GM19351 (cell line): Measurements from ENCODE around the gene PRKG1.
"Not testable (repeated sequence)": the region's sequence is repeated elsewhere in the genome, so short reads cannot be mapped to it uniquely, and the experiment has no call there.

ENCODE experiments used
- ATAC-seq: cut with Tn5 transposase; IDR thresholded peaks from one replicate; pipeline ENCODE4 v1.9.1; 2021; ENCODE audit warnings: mild to moderate bottlenecking, moderate library complexity; ENCODE audit not compliant: unreplicated experiment

PRKG1 gene

DNA sequence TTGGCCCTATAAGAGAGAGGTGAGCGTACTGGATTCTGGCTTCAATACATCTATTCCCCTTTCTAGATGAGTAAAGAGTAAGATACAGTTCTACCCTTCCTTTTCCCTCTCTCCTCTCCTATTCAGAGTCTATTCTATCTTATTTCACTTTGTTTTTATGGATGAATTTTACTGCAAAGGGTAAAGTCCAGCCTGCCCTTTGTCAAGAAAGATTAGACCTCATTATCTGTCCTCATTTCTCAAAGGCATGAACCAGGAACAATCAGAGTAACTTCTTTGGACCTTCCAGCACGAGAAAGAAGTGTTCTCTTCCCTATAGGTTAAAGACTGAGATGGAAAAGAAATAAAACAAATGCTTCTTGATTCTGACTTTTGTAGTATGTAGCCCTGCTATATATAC lies 239.0 kb downstream of the PRKG1 start:
- ATAC-seq: no peak

GRCh38 chr10:51313773-51314478 lies 239.6 kb downstream of the PRKG1 start:
- ATAC-seq: no peak

GRCh38 chr10:51314481-51314880 lies 240.2 kb downstream of the PRKG1 start:
- ATAC-seq: no peak

DNA sequence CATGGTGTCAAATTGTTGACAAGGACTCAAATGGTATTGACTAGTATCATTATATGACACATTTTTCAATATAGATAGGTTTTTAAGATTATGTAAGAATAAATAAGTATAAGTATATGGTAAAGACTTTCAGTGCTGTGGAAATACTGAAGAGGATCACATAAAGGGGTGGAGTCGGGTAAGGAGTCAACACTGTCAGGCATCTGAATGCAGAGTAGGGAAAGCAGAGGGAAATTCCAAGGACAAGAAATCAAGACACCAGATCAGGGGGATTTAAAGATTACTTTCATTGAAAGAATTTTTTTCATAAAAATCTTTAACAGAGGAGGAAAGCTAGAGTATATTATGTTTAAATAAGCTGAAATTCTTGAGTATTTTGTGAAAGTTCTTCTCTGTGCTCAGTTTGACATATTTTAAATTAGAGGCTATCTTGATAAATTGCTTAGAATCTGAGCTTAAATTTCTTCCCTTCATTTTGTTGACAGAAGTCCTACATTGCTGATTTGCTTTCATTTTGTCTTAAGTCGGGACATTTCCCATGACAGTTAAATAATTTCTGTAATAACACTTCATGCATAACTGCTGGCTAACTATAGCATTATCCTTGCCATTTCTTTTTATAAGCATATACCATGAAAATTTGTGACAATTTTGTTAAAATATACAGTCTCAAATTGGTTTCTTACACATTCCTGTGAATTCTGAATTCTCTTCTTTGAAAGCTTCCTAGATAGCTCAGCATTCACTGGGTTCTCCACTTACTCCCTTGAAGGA lies 244.3 kb downstream of the PRKG1 start:
- no peak for ATAC-seq

- ATAC-seq: no peak
Observed at GRCh38 chr10:51319173-51319435, 244.8 kb downstream of the PRKG1 start.

- ATAC-seq: no peak
Observed at GRCh38 chr10:51321300-51321699, 247.0 kb downstream of the PRKG1 start.

- ATAC-seq: no peak
Observed at GRCh38 chr10:51321980-51322379, 247.7 kb downstream of the PRKG1 start.

- no peak for ATAC-seq
Observed at GRCh38 chr10:51325649-51326048, 251.4 kb downstream of the PRKG1 start.

DNA sequence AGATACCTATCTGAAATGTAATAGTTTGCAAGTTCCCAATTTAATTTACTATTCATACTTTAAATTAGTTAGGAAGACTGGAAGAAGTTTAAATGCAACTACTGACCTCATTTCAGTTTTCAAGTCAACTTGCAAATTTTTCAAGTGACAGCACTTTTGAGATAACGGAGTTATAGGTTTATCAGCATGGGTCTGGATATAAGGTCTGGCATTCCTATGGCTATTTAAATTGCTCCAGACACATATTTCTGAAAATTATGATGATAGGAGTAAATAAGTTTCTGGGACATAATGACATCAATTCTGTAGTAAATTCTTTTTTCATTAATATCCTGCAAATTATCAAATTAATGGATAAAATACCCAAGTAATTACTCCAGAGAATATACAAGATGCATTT lies 251.9 kb downstream of the PRKG1 start:
- ATAC-seq: no peak

DNA sequence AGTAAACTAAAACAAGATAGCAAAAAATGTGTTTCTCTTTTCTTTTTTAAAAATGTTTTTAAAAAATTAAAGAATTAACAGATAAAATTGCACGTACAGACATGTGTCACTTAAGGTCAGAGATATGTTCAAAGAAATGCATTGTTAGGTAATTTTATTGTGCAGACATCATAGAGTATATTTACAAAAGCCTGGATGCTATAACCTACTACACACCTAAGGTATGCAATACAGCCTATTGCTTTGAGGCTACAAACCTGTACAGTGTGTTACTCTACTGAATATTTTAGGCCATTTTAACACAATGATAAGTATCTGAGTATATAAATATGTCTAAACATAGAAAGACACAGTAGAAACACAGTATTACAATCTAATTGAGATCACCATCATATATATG lies 253.1 kb downstream of the PRKG1 start:
- no peak for ATAC-seq

DNA sequence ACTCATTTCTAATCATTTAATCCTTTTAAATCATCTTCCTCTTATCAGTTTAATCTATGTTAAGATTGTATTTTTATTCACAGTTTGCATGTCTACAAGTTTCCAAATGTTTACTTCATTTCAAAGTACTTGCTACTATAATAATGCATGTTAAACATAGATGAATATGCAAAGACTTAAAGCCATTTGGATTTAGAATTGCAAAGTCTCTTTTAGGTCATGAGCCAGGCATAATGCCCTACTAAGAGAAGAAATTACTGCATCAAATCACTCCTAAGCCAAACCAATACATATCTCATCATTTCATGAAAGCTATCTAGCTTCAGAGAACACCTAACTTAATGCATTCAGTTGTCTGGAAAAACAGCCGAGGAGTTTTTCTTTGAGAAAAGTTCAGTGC lies 266.1 kb downstream of the PRKG1 start:
- no peak for ATAC-seq

GRCh38 chr10:51340845-51341610 lies 266.7 kb downstream of the PRKG1 start:
- ATAC-seq: no peak

DNA sequence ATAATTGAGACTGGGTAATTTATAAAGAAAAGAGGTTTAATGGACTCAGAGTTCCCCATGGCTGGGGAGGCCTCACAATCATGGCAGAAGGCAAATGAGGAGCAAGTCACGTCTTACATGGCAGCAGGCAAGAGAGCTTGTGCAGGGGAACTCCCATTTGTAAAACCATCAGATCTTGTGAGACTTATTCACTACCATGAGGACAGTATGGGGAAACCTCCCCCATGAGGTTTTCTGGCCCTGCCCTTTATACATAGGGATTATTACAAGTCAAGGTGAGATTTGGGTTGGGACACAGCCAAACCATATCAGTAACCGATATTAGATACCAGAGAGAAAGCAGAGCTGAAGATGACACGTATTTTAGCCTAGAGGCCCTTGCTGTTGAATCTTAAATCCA lies 267.5 kb downstream of the PRKG1 start:
- ATAC-seq: not testable (repeated sequence)

DNA sequence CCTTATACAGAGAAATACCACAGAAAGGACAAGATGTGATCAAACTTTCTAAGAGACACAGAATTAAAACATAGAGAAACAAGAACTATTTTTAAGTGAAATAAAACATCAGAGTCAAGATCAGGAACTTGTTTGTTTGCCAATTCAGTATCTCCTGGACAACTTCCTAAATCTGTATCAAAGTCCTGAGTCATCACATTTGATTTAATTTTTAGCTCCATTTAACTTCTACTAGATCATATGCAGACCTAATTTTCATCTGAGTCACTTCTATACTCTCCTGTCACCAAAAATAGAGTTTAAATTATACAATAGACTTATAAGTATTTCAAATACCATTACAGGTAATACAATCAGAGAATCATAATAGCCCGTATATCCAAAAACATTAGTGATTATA lies 268.1 kb downstream of the PRKG1 start:
- no peak for ATAC-seq

DNA sequence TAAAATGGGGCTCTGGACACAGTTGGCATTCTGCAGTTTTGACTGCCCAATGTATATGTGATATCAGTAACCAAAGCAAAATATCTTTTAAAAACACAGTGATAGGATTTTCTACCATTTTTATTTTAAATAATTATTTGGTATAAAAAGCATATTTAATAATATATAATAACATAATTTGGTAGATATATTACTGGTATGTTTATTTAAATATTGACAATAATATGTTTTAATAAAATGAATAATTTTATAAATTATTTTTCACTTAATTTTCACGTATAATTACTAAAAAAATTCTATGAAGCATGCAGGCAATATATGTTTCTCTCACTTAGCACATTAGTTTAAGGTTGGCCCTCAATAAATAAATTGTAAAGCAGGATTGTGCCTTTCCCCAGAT lies 269.1 kb downstream of the PRKG1 start:
- ATAC-seq: no peak

- ATAC-seq: no peak
Observed at GRCh38 chr10:51344371-51344770, 270.1 kb downstream of the PRKG1 start.

DNA sequence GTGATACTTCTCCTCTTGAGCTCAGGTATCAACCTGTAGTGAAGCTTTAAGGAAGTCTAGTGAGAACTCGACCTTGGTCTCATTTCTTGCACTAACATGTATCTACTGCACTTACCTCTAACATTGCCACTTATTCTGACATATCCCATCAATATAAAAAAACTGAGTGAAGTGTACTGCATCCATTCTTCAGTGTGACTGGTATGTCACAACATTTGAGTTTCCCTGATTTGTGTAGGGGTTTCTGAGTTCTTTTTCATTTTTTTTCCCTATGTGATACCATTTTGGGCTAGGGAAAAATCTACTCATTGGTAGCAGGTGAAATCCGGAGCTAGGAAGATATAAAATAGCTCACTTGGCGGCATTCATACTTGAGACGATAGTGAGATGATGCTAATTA lies 274.3 kb downstream of the PRKG1 start:
- ATAC-seq: no peak

GRCh38 chr10:51357170-51357569 lies 282.9 kb downstream of the PRKG1 start:
- no peak for ATAC-seq

GRCh38 chr10:51358227-51358626 lies 283.9 kb downstream of the PRKG1 start:
- ATAC-seq: no peak

DNA sequence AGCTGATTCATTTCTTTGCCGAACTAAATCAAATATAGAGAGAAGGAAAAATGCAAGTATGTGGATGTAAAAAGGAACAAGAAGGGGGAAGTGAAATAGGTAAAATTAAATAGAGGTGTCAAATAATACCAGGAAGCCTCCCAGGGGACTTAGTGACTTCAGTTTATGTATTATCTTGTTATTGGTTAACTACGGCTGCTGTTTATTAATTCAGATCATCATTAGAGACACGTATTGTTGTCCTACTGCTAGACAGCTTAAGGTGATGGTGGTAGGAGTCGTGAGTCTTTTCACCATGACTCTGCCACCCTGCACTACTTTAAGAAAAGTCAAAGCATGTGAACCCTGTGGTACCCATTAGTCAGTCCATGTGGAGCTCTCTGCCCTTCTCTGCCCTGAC lies 289.1 kb downstream of the PRKG1 start:
- no peak for ATAC-seq

GRCh38 chr10:51364674-51365073 lies 290.4 kb downstream of the PRKG1 start:
- no peak for ATAC-seq

GRCh38 chr10:51366044-51366443 lies 291.8 kb downstream of the PRKG1 start:
- ATAC-seq: no peak
